SH-SY5Y (cell line): Measurements from ENCODE around the gene ASB2.

Experiments used
- GATA2 ChIP-seq: IDR thresholded peaks from 2 replicates; pipeline ENCODE4 v1.6.1; 2011; ENCODE audit warnings: mild to moderate bottlenecking, low read depth, low read length
- GATA3 ChIP-seq: IDR thresholded peaks from 2 replicates; pipeline ENCODE4 v1.6.1; 2011; ENCODE audit warnings: low read depth, mild to moderate bottlenecking, low read length, moderate library complexity

GRCh38 chr14:93996130-93996695 lies 19.8 kb upstream of the ASB2 start:
- TF ChIP-seq GATA2 (no peak), GATA3 (no peak)
